Keratinocyte (primary cell): ENCODE results near the gene CDH8. TPM values are rescaled to one million over a fixed set of nuclear protein-coding genes. Genes with fewer than 3 reads are reported as not detected.

ENCODE experiments used
- DNase-seq: peaks from one replicate; pipeline ENCODE4 v3.0.0-alpha.2; 2011; ENCODE audit warnings: low read depth, missing footprints, low spot score
- FAIRE-seq: peaks from 2 replicates; lab custom pipeline; 2011; peaks lifted over from hg19 to GRCh38; lab: Jason Lieb, UNC
- H2AFZ ChIP-seq: 2 replicates; pipeline ENCODE4 v1.6.0; 2012; ENCODE audit warnings: low read length, control low read depth, inconsistent platforms; ENCODE audit not compliant: control insufficient read depth
- H3K27ac ChIP-seq: 2 replicates; pipeline ENCODE4 v1.5.1; 2011; ENCODE audit warnings: low read length; ENCODE audit not compliant: control insufficient read depth, insufficient read depth
- H3K27me3 ChIP-seq: 3 replicates; pipeline ENCODE4 v1.6.0; 2011; ENCODE audit warnings: low read length; ENCODE audit not compliant: control insufficient read depth, insufficient read depth; ENCODE audit errors: extremely low read depth
- H3K36me3 ChIP-seq, 2 experiments: 2 replicates in 1 of 2; 3 replicates in 1 of 2; pipeline ENCODE4 v1.5.1; 2011; ENCODE audit warnings: low read length in 2 of 2, mild to moderate bottlenecking in 1 of 2; ENCODE audit not compliant: control insufficient read depth in 2 of 2, insufficient read depth in 2 of 2; ENCODE audit errors: extremely low read depth in 1 of 2
- H3K4me1 ChIP-seq: 3 replicates; pipeline ENCODE4 v1.5.1; 2011; ENCODE audit warnings: low read length; ENCODE audit not compliant: control insufficient read depth, insufficient read depth; ENCODE audit errors: extremely low read depth
- H3K4me2 ChIP-seq: 3 replicates; pipeline ENCODE4 v1.6.0; 2011; ENCODE audit warnings: low read depth, low read length; ENCODE audit not compliant: control insufficient read depth, insufficient read depth; ENCODE audit errors: extremely low read depth
- H3K4me3 ChIP-seq, 3 experiments: fragments of 200-600 bp in 1 of 3; sonication (generic) in 1 of 3; 2 replicates in 2 of 3; 3 replicates in 1 of 3; pipeline ENCODE4 v1.5.1; 2011 to 2016; ENCODE audit warnings: low read length in 3 of 3, mild to moderate bottlenecking in 3 of 3, control low read depth in 2 of 3, inconsistent platforms in 1 of 3, low read depth in 1 of 3, mixed read lengths in 1 of 3, mixed run types in 1 of 3, moderate library complexity in 1 of 3; ENCODE audit not compliant: control insufficient read depth in 2 of 3, insufficient read depth in 2 of 3; ENCODE audit errors: extremely low read depth in 1 of 3
- H3K79me2 ChIP-seq: 2 replicates; pipeline ENCODE4 v1.6.0; 2012; ENCODE audit warnings: low read length; ENCODE audit not compliant: control insufficient read depth, insufficient read depth
- H3K9ac ChIP-seq: 3 replicates; pipeline ENCODE4 v1.6.0; 2011; ENCODE audit warnings: low read length; ENCODE audit not compliant: control insufficient read depth, insufficient read depth; ENCODE audit errors: extremely low read depth
- H3K9me1 ChIP-seq: 3 replicates; pipeline ENCODE4 v1.6.0; 2011; ENCODE audit warnings: low read length; ENCODE audit not compliant: control insufficient read depth, insufficient read depth; ENCODE audit errors: extremely low read depth
- H3K9me3 ChIP-seq: 2 replicates; pipeline ENCODE4 v1.5.1; 2012; ENCODE audit warnings: low read depth, low read length; ENCODE audit not compliant: control insufficient read depth
- H4K20me1 ChIP-seq: 3 replicates; pipeline ENCODE4 v1.6.0; 2011; ENCODE audit warnings: low read length; ENCODE audit not compliant: control insufficient read depth, insufficient read depth; ENCODE audit errors: extremely low read depth
- CTCF ChIP-seq, 3 experiments: IDR thresholded peaks in 1 of 3; conservative IDR thresholded peaks in 1 of 3; optimal IDR thresholded peaks in 1 of 3; 2 replicates in 2 of 3; 3 replicates in 1 of 3; pipeline versions ENCODE3 to v1.5.1; 2011; ENCODE audit warnings: low read length in 3 of 3, mild to moderate bottlenecking in 3 of 3, moderate library complexity in 2 of 3, control low read depth in 1 of 3, inconsistent platforms in 1 of 3; ENCODE audit not compliant: insufficient read depth in 2 of 3; ENCODE audit errors: extremely low read depth in 1 of 3
- EZH2 ChIP-seq: IDR thresholded peaks from one replicate; pipeline ENCODE4 v1.6.1; 2012; ENCODE audit warnings: inconsistent platforms, mild to moderate bottlenecking, low read length, moderate library complexity
- dilution Hi-C: fragments of 300-500 bp; cut with MboI; formaldehyde crosslinking; loops from one replicate; pipeline ENCODE4 v1.7.0; 2020; ENCODE audit warnings: low sequenced_read_pairs; ENCODE audit not compliant: extremely low pct_ligation_motif_present
- polyA plus RNA-seq, 5 experiments: library from polyadenylated mRNA; depleted of rRNA in 3 of 5; stranded (reverse) in 3 of 5; stranded (forward) in 1 of 5; unstranded in 1 of 5; fragments of >200 nt; gene quantifications; 1 replicate in 1 of 5; 2 replicates in 3 of 5; 3 replicates in 1 of 5; pipeline versions ENCODE4 v1.2.1 to v1.2.3, GENCODE V29; 2011 to 2012; ENCODE audit warnings: missing spikeins in 2 of 5, low read depth in 1 of 5, low replicate concordance in 1 of 5

Gene CDH8
- polyA plus RNA-seq, 1 donor (not counting 4 experiments of a cell fraction or from before 2014, with no cell fraction given) = 0.18 TPM

- H3K4me2 ChIP-seq = no peak overlapping the region
- dilution Hi-C loops = no loop called here
- no peak overlapping the region for H3K9ac ChIP-seq
- no peaks in the 10 kb centered on the region for H3K36me3 ChIP-seq
- H3K9me1 ChIP-seq = no peaks in the 10 kb centered on the region
- FAIRE-seq = no peak
- no peak overlapping the region for H3K27ac ChIP-seq
- no peak overlapping the region for H2AFZ ChIP-seq
- no peak for TF ChIP-seq EZH2
- no peak for TF ChIP-seq CTCF (optimal IDR thresholded peaks at IDR 0.05 in 1 of 3, IDR thresholded peaks at IDR 0.05 in 1 of 3, conservative IDR thresholded peaks at IDR 0.05 in 1 of 3; ENCODE audit: extremely low read depth in 1 of 3, insufficient read depth in 2 of 3, low read length in 3 of 3)
- no peaks in the 10 kb centered on the region for H3K9me3 ChIP-seq
- no peaks in the 10 kb centered on the region for H3K4me1 ChIP-seq
- H3K27me3 ChIP-seq = no peaks in the 10 kb centered on the region
- H4K20me1 ChIP-seq = no peaks in the 10 kb centered on the region
- H3K79me2 ChIP-seq = no peaks in the 10 kb centered on the region
- H3K4me3 ChIP-seq = no peak overlapping the region
- DNase-seq = no peak
Observed at GRCh38 chr16:62051942-62052341, 15.7 kb upstream of the CDH8 start.

- no peak for TF ChIP-seq EZH2
- TF ChIP-seq CTCF (optimal IDR thresholded peaks at IDR 0.05 in 1 of 3, IDR thresholded peaks at IDR 0.05 in 1 of 3, conservative IDR thresholded peaks at IDR 0.05 in 1 of 3; ENCODE audit: extremely low read depth in 1 of 3, insufficient read depth in 2 of 3, low read length in 3 of 3) = no peak
- H3K9ac ChIP-seq = no peak overlapping the region
- H3K4me2 ChIP-seq = no peak overlapping the region
- H3K4me1 ChIP-seq = no peaks in the 10 kb centered on the region
- H2AFZ ChIP-seq = no peak overlapping the region
- dilution Hi-C loops = no loop called here
- FAIRE-seq = no peak
- H3K9me3 ChIP-seq = no peaks in the 10 kb centered on the region
- no peaks in the 10 kb centered on the region for H3K27me3 ChIP-seq
- no peaks in the 10 kb centered on the region for H3K9me1 ChIP-seq
- no peak overlapping the region for H3K27ac ChIP-seq
- no peak for DNase-seq
- no peak overlapping the region for H3K4me3 ChIP-seq
- no peaks in the 10 kb centered on the region for H3K79me2 ChIP-seq
- no peaks in the 10 kb centered on the region for H3K36me3 ChIP-seq
- H4K20me1 ChIP-seq = no peaks in the 10 kb centered on the region
Observed at GRCh38 chr16:62050793-62051192, 14.6 kb upstream of the CDH8 start.
